Common myeloid progenitor, CD34-positive (primary cell): ENCODE results near the gene SYNPO2.
"Not testable (repeated sequence)": the region's sequence is repeated elsewhere in the genome, so short reads cannot be mapped to it uniquely, and the experiment has no call there.

Experiments used
- CTCF ChIA-PET: fragments of 350-600 bp; sonication (Branson Sonifier 250); formaldehyde crosslinking; loops from one replicate; lab custom pipeline; 2021; ENCODE audit warnings: antibody characterized with exemption; lab: Charles Lee
- POLR2A ChIA-PET: fragments of 350-600 bp; sonication (Branson Sonifier 250); formaldehyde crosslinking; loops from one replicate; lab custom pipeline; 2021; ENCODE audit warnings: antibody characterized with exemption; lab: Charles Lee
- DNase-seq, 3 donors: peaks; one replicate each; pipeline versions ENCODE4 v3.0.0 to v3.0.0-alpha.2; 2013
- H3K27ac ChIP-seq, 2 experiments: 1 replicate in 1 of 2; 2 replicates in 1 of 2; pipeline ENCODE4 v1.7.0; 2013; ENCODE audit warnings: inconsistent platforms in 2 of 2, low read length in 2 of 2, mild to moderate bottlenecking in 2 of 2, low read depth in 1 of 2, moderate library complexity in 1 of 2; ENCODE audit not compliant: severe bottlenecking in 2 of 2, insufficient read depth in 1 of 2, poor library complexity in 1 of 2
- H3K27me3 ChIP-seq, 5 experiments: replicated peaks in 2 of 5; 1 replicate in 3 of 5; 2 replicates in 2 of 5; pipeline versions ENCODE4 v1.6.1 to v1.7.0; 2013; ENCODE audit warnings: low read length in 4 of 5, mild to moderate bottlenecking in 2 of 5, moderate library complexity in 2 of 5, inconsistent platforms in 1 of 5; ENCODE audit not compliant: insufficient read depth in 5 of 5, control insufficient read depth in 4 of 5
- H3K36me3 ChIP-seq, 4 experiments: 1 replicate in 2 of 4; 2 replicates in 2 of 4; pipeline versions ENCODE4 v1.6.1 to v1.7.0; 2013; ENCODE audit warnings: low read length in 3 of 4, control low read depth in 1 of 4, mild to moderate bottlenecking in 1 of 4; ENCODE audit not compliant: control insufficient read depth in 4 of 4, insufficient read depth in 4 of 4
- H3K4me1 ChIP-seq, 4 experiments: 1 replicate in 3 of 4; 2 replicates in 1 of 4; pipeline versions ENCODE4 v1.6.1 to v1.7.1; 2013; ENCODE audit warnings: low read length in 3 of 4, mild to moderate bottlenecking in 3 of 4, control low read depth in 1 of 4, inconsistent platforms in 1 of 4, moderate library complexity in 1 of 4; ENCODE audit not compliant: control insufficient read depth in 4 of 4, insufficient read depth in 4 of 4; ENCODE audit errors: control extremely low read depth in 1 of 4
- H3K4me3 ChIP-seq, 7 experiments: 1 replicate in 4 of 7; 2 replicates in 3 of 7; pipeline versions ENCODE4 v1.5.1 to v1.7.0; 2013; ENCODE audit warnings: mild to moderate bottlenecking in 7 of 7, low read length in 6 of 7, moderate library complexity in 6 of 7, inconsistent platforms in 2 of 7, low read depth in 2 of 7, control low read depth in 1 of 7; ENCODE audit not compliant: insufficient read depth in 4 of 7, control insufficient read depth in 1 of 7; ENCODE audit errors: extremely low read depth in 1 of 7
- H3K9me3 ChIP-seq, 5 experiments: 1 replicate in 4 of 5; 2 replicates in 1 of 5; pipeline versions ENCODE4 v1.6.1 to v1.7.1; 2013; ENCODE audit warnings: low read length in 4 of 5, mild to moderate bottlenecking in 2 of 5, inconsistent platforms in 1 of 5, low read depth in 1 of 5, moderate library complexity in 1 of 5; ENCODE audit not compliant: control insufficient read depth in 4 of 5, insufficient read depth in 2 of 5; ENCODE audit errors: control extremely low read depth in 1 of 5
- WGBS: methylation state at CpG from one replicate; pipeline ENCODE4 v1.1.5; 2013; ENCODE audit not compliant: insufficient coverage; 5-methylcytosine and 5-hydroxymethylcytosine counted together

SYNPO2 gene

GRCh38 chr4:119067125-119067524, 178.5 kb downstream of the SYNPO2 start:
- H3K36me3 ChIP-seq, H3K4me3 ChIP-seq, CTCF ChIA-PET, POLR2A ChIA-PET, DNase-seq, H3K4me1 ChIP-seq, H3K27me3 ChIP-seq, H3K27ac ChIP-seq, H3K9me3 ChIP-seq: not testable (repeated sequence)
- 97% methylated on average over 6 of the region's 12 CpGs for WGBS

GRCh38 chr4:119067670-119068360, 179.2 kb downstream of the SYNPO2 start:
- 94% methylated on average over 13 of the region's 17 CpGs for WGBS
- H3K36me3 ChIP-seq, H3K9me3 ChIP-seq, DNase-seq, H3K27me3 ChIP-seq, POLR2A ChIA-PET, H3K4me1 ChIP-seq, H3K4me3 ChIP-seq, H3K27ac ChIP-seq, CTCF ChIA-PET: not testable (repeated sequence)

- ChIA-PET POLR2A (no interaction called here), CTCF (no interaction called here)
- 93% methylated on average over 2 of the region's 3 CpGs for whole genome bisulfite sequencing
Observed at GRCh38 chr4:119068529-119068962, 179.9 kb downstream of the SYNPO2 start.

GRCh38 chr4:119070301-119070700, 181.6 kb downstream of the SYNPO2 start:
- Histone ChIP-seq H3K27ac (no peak overlapping the region), H3K9me3 (peaks cover 0 to 3% (median 0%) of the 10 kb centered on the region in 5 experiments), H3K36me3 (no peaks in the 10 kb centered on the region), H3K4me3 (no peak overlapping the region), H3K4me1 (peaks cover 0 to 4% (median 0%) of the 10 kb centered on the region in 4 experiments), H3K27me3 (no peaks in the 10 kb centered on the region)
- 100% methylated on average over 3 of the region's 4 CpGs for WGBS
- DNase-seq = no peak
- POLR2A ChIA-PET = no interaction called here
- CTCF ChIA-PET = no interaction called here

More at GRCh38 chr4:119068529-119068962, 179.9 kb downstream of the SYNPO2 start:
- peaks cover 0 to 4% (median 0%) of the 10 kb centered on the region in 4 experiments for H3K4me1 ChIP-seq
- H3K27me3 ChIP-seq = no peaks in the 10 kb centered on the region
- H3K36me3 ChIP-seq = no peaks in the 10 kb centered on the region
- no peak overlapping the region for H3K4me3 ChIP-seq
- peaks cover 0 to 3% (median 0%) of the 10 kb centered on the region in 5 experiments for H3K9me3 ChIP-seq
- no peak overlapping the region for H3K27ac ChIP-seq
- DNase-seq = no peak

- WGBS = 100% methylated on average over 2 of the region's 2 CpGs
- Histone ChIP-seq H3K27me3 (no peaks in the 10 kb centered on the region), H3K27ac (no peak overlapping the region), H3K9me3 (no peaks in the 10 kb centered on the region), H3K36me3 (no peaks in the 10 kb centered on the region), H3K4me1 (no peaks in the 10 kb centered on the region), H3K4me3 (no peak overlapping the region)
- no peak for DNase-seq
- CTCF ChIA-PET = no interaction called here
- POLR2A ChIA-PET = no interaction called here
Observed at GRCh38 chr4:119080721-119081541, 192.3 kb downstream of the SYNPO2 start.

GRCh38 chr4:119081542-119081859, 192.8 kb downstream of the SYNPO2 start:
- H3K27me3 ChIP-seq = no peaks in the 10 kb centered on the region
- WGBS = no CpG with 5 or more reads among the region's 1 CpG
- H3K27ac ChIP-seq = no peak overlapping the region
- ChIA-PET CTCF (no interaction called here), POLR2A (no interaction called here)
- H3K9me3 ChIP-seq = no peaks in the 10 kb centered on the region
- H3K36me3 ChIP-seq = no peaks in the 10 kb centered on the region
- H3K4me1 ChIP-seq = no peaks in the 10 kb centered on the region
- no peak for DNase-seq
- no peak overlapping the region for H3K4me3 ChIP-seq

- no peaks in the 10 kb centered on the region for H3K4me1 ChIP-seq
- H3K27me3 ChIP-seq = no peaks in the 10 kb centered on the region
- no peaks in the 10 kb centered on the region for H3K36me3 ChIP-seq
- H3K4me3 ChIP-seq = no peak overlapping the region
- DNase-seq = no peak
- ChIA-PET POLR2A (no interaction called here), CTCF (no interaction called here)
- H3K27ac ChIP-seq = no peak overlapping the region
- 100% methylated on average over 3 of the region's 3 CpGs for WGBS
- no peaks in the 10 kb centered on the region for H3K9me3 ChIP-seq
Observed at GRCh38 chr4:119081943-119082342, 193.3 kb downstream of the SYNPO2 start.
